Epithelial cell of proximal tubule (primary cell): ENCODE data around the gene BMP3. TPM values are rescaled to one million over a fixed set of nuclear protein-coding genes. Genes with fewer than 3 reads are reported as not detected.

Experiments used
- DNase-seq: peaks from one replicate; pipeline ENCODE4 v3.0.0-alpha.2; 2011; ENCODE audit warnings: low read depth
- H3K4me3 ChIP-seq: 2 replicates; pipeline ENCODE4 v1.5.1; 2011; ENCODE audit warnings: low read depth, mild to moderate bottlenecking, low read length
- total RNA-seq: library from RNA; depleted of rRNA; stranded (reverse); fragments of >200 nt; gene quantifications from 2 replicates; pipeline ENCODE4 v1.2.3, GENCODE V29; 2015
- TF ChIP-seq, protein P1 (sequence below): conservative IDR thresholded peaks from 2 replicates; pipeline ENCODE4 v1.5.1; 2012; ENCODE audit warnings: low read depth, mild to moderate bottlenecking, low read length

Gene BMP3
- total RNA-seq, 1 donor from 2014 or later = 0.06 TPM

DNA sequence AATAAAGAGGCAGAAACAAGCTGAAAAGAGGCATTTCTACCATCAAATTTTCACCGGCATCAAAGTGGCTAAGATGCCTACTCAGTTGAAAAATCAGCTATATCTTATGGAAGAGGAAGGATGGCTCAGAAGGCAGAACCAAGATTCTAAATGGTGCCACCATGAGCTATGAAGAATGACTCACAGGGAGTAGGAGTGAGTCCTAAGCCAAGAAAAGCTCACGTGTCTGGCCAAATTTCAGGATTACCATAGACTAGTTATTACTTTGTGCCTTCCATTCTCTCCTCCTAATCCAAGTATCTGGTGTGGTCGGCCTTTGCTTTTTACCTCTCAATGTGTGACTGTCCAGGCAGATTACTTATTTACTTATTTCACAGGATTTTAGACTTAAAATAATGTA lies 54.8 kb downstream of the BMP3 start:
- H3K4me3 ChIP-seq = no peak overlapping the region
- TF ChIP-seq, protein P1, sequence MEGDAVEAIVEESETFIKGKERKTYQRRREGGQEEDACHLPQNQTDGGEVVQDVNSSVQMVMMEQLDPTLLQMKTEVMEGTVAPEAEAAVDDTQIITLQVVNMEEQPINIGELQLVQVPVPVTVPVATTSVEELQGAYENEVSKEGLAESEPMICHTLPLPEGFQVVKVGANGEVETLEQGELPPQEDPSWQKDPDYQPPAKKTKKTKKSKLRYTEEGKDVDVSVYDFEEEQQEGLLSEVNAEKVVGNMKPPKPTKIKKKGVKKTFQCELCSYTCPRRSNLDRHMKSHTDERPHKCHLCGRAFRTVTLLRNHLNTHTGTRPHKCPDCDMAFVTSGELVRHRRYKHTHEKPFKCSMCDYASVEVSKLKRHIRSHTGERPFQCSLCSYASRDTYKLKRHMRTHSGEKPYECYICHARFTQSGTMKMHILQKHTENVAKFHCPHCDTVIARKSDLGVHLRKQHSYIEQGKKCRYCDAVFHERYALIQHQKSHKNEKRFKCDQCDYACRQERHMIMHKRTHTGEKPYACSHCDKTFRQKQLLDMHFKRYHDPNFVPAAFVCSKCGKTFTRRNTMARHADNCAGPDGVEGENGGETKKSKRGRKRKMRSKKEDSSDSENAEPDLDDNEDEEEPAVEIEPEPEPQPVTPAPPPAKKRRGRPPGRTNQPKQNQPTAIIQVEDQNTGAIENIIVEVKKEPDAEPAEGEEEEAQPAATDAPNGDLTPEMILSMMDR = no peak
- no peak for DNase-seq

DNA sequence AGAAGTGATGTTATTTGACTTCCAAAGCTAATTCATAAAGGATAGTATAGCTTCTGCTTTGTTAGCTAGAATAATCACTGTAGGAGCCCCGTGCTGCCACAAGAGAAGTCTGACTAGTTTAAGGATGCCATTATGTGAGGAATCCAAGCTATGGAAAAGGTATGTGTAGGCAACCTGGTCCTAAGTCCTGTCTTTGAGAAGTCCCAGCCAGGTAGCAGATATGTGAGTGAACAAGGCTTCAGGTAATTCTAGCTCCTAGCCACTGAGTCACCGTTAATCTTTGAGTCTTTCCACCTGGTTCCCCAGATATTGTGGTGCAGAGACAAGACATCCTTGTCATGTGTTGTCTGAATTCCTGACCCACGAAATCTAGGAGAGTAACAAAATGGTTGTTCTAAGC lies 55.5 kb downstream of the BMP3 start:
- TF ChIP-seq, protein P1 = no peak
- no peak for DNase-seq
- H3K4me3 ChIP-seq = no peak overlapping the region

DNA sequence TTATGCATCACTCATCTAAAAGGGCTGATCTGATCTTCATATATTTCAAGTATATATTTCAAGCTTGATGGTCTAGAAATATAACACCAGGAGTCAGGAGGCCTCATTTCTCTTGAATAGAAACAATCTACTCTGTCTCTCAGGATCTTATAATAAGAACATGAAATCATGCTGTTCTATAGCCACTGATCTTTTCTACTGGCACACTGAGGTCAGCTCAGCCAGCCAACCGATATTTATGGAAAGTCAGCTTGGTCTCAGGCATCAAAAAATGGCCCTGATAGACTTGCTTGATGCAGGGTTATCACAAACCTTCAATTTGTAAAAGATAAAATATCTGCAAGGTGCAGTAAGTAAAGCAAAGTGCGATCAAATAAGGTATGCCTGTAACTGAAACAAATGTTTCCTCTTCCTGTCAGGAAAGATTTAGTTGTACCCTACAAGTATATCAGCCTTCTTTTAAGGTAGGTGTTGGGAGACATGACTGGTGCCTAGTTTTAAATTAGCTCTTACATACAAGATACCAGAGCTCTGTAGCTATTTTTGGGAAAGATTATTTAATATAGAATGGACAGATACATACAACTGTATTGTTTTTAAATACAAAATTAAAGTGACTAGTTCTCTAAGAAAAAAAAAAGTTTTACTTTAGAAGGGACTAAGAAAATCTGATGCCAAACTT lies 63.4 kb downstream of the BMP3 start:
- no peak for DNase-seq
- H3K4me3 ChIP-seq = no peak overlapping the region
- TF ChIP-seq, protein P1 = no peak

DNA sequence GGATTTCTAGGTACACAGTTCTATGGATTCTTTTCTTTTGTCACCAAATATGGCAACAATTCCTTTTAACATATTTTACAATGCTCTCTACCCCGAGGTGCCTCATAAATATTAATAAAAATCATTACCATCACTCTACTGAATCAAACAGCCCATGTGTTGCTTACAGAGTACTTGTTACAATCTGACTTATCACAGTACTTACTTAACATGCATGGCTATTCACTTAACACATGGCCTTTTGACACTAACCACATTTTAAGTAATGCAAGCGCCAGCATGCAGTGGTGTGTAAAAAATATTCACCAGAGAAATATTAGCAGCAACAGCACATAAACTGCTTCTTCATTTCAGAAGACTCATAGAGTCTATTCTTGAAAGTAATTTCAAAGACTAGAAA lies 64.9 kb downstream of the BMP3 start:
- DNase-seq = no peak
- TF ChIP-seq, protein P1 = no peak

DNA sequence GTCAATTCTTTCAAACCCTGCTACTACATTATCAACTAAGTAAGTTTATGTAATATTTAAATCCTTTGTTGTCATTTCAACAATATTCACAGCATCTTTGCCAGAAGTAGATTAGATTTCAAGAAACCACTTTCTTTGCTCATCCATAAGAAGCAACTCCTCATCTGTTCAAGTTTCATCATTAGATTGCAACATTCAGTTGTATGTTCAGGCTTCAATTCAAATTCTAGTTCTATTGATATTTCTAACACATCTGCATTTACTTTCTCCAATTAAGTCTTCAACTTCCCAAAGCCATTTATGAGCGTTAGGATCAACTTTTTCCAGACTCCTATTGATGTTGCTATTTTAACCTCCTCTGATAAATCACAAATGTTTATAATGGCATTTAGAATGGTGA lies 66.1 kb downstream of the BMP3 start:
- no peak overlapping the region for H3K4me3 ChIP-seq
- TF ChIP-seq, protein P1 = no peak
- DNase-seq = no peak

More for the DNA sequence above, 64.9 kb downstream of the BMP3 start:
- H3K4me3 ChIP-seq = no peak overlapping the region

DNA sequence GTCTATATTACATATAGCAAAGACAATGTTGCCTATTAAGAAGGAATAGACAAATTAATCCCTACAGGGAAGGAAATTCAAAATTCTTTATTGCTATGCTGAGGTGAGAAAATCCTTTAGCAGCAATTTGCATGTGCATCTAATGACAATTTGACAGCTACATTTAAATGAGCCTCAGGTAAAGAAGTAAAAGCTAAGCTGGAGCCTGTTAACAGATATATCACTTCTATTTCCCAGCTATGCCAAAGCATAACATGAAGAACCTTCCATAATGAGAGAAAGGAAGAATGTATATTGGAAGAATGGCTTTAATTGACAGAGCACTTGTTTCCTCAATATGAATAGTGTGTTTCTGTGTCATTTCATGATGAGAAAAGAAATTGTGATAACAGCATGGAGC lies 71.6 kb downstream of the BMP3 start:
- no peak for DNase-seq
- TF ChIP-seq, protein P1 = no peak

DNA sequence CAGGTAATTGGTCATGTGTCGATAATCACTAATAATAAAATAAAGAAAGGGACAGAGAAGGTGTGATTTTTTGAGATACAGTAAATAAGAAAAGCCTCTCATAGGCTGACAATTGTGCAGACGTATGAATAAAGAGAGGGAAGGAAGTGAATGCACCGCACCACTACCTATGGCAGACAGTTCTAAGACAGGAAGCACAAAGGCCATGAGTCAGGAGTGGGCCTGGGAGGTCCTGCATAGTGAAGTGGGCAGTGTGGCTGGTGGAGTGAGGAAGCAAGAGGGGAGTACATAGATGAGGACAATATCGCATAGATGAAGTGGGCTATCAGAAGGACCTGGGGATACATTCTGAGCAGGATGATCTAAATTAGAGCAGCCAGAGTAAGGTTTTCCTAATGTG lies 75.6 kb downstream of the BMP3 start:
- no peak overlapping the region for H3K4me3 ChIP-seq
- TF ChIP-seq, protein P1 = no peak
- no peak for DNase-seq

More for the DNA sequence above, 71.6 kb downstream of the BMP3 start:
- H3K4me3 ChIP-seq = no peak overlapping the region
